NCI-H524 treated with DMSO at 0.1 percent for 48 hours (cell line): Measurements from ENCODE around the gene TTLL3.
"Not testable (repeated sequence)": the region's sequence is repeated elsewhere in the genome, so short reads cannot be mapped to it uniquely, and the experiment has no call there.

ENCODE experiments used
- DNase-seq: peaks from one replicate; lab custom pipeline; 2025; lab: John Stamatoyannopoulos, UW

Gene TTLL3

GRCh38 chr3:9809615-9810432 lies at the start of gene TTLL3:
TTLL3 (plus strand) TSS chr3:9810262; CDS start chr3:9810662, 400 bp downstream.
- no peak for DNase-seq

- no peak for DNase-seq
These were observed 49.1 kb upstream of the TTLL3 start for GRCh38 chr3:9760779-9761505.

GRCh38 chr3:9761919-9762318 lies 48.1 kb upstream of the TTLL3 start:
- no peak for DNase-seq

- no peak for DNase-seq
These were observed 47.2 kb upstream of the TTLL3 start for GRCh38 chr3:9762871-9763270.

GRCh38 chr3:9765865-9766264 lies 44.2 kb upstream of the TTLL3 start:
- no peak for DNase-seq

- no peak for DNase-seq
These were observed 42.6 kb upstream of the TTLL3 start for GRCh38 chr3:9767418-9767817.

- DNase-seq = no peak
These were observed 41.8 kb upstream of the TTLL3 start for GRCh38 chr3:9768141-9768775.

- DNase-seq = no peak
These were observed 41.0 kb upstream of the TTLL3 start for GRCh38 chr3:9769012-9769411.

- DNase-seq = no peak
These were observed 40.4 kb upstream of the TTLL3 start, which contains the start of gene CAMK1 for GRCh38 chr3:9769426-9770275. CAMK1 (minus strand) TSS chr3:9769947; CDS start chr3:9767749, 2,198 bp downstream.

GRCh38 chr3:9770276-9770812 lies 39.7 kb upstream of the TTLL3 start:
- DNase-seq = no peak

GRCh38 chr3:9771007-9771406 lies 39.1 kb upstream of the TTLL3 start:
- not testable (repeated sequence) for DNase-seq

GRCh38 chr3:9776896-9777693 lies 33.0 kb upstream of the TTLL3 start:
- DNase-seq = no peak

- DNase-seq = no peak
These were observed 32.4 kb upstream of the TTLL3 start for GRCh38 chr3:9777694-9778021.

GRCh38 chr3:9778143-9779074 lies 31.7 kb upstream of the TTLL3 start:
- no peak for DNase-seq

- DNase-seq = no peak
These were observed 30.9 kb upstream of the TTLL3 start for GRCh38 chr3:9779075-9779593.

- no peak for DNase-seq
These were observed 30.2 kb upstream of the TTLL3 start for GRCh38 chr3:9779721-9780457.

- no peak for DNase-seq
These were observed 29.6 kb upstream of the TTLL3 start for GRCh38 chr3:9780458-9780812.

GRCh38 chr3:9780910-9781309 lies 29.2 kb upstream of the TTLL3 start:
- no peak for DNase-seq

GRCh38 chr3:9781551-9781950 lies 28.5 kb upstream of the TTLL3 start:
- no peak for DNase-seq
